Measurements from ENCODE around the gene WDFY1. TPM values are rescaled to one million over a fixed set of nuclear protein-coding genes. Genes with fewer than 3 reads are reported as not detected.

Gene WDFY1, protein sequence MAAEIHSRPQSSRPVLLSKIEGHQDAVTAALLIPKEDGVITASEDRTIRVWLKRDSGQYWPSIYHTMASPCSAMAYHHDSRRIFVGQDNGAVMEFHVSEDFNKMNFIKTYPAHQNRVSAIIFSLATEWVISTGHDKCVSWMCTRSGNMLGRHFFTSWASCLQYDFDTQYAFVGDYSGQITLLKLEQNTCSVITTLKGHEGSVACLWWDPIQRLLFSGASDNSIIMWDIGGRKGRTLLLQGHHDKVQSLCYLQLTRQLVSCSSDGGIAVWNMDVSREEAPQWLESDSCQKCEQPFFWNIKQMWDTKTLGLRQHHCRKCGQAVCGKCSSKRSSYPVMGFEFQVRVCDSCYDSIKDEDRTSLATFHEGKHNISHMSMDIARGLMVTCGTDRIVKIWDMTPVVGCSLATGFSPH
- total RNA-seq: 55.2 TPM

DNA sequence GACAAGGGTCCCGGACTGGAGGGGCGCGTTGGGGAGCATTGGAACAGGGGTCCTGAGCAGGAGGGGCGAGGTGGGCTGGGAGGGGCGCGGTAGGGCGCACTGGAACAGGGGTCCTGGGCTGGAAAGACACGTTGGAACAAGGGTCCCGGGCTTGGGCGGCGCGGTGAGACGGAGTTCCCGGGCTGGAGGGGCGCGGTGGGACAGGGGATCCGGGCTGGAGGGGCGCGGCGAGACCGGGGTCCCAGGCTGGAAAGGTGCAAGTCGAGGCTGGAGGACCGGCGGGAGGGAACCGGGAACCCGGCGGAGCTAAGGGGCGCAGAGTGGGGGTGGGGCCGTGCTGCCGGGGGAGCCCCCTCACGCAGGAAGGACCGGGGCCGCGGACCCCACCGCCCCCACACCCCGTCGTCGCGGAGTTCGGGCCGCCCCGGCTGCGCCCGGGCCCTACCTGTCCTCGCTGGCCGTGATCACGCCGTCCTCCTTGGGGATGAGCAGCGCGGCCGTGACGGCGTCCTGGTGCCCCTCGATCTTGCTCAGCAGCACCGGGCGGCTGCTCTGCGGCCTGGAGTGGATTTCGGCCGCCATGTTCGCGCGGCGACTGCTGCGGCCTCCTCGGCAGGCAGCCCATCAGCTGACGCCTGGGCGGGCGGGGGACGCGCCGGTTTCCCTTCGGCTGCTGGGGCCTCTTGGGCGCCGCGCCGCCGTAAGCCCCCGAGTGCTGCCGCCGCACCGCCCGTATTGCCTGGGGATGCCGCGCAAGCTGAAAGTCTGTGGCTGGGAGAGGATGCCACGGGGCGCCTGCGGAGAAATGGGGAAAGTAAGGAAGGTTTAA is at the start of gene WDFY1:
Gene WDFY1, minus strand, starts transcription at position 633 of the 829 bp plus-strand sequence. Its CDS starts 51 bp downstream, at position 582.
- peak; percentile 89 for DNase-seq (ENCODE audit: low spot score)

DNA sequence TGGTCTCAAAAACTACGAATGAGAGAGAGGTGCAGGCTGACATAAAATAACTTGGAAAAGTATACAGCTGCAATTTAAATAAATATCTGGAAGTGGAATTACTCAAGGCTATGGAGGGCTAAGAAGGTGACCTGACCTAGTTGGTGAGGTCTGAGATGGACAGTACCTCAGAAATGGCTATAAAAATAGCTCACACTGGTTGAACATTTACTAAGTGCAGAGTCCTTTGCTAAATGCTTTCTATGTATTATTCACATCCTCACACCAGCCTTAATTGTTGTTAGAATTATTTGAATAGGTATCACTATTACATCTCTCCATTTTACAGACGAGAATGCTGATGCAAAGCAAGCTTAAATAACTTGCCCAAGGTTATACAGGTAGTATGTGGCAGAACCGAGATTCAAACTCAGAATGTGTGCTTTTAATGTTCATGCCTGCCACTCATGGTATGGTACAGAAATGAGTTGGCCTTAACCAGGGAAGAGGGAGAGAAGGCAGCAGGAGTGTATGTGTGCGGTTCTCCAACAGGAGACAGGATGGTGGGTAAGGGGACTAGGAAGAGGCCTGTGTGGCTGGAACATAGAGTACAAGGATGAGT is 49.5 kb upstream of the WDFY1 start:
- DNase-seq (ENCODE audit: low spot score): no peak

DNA sequence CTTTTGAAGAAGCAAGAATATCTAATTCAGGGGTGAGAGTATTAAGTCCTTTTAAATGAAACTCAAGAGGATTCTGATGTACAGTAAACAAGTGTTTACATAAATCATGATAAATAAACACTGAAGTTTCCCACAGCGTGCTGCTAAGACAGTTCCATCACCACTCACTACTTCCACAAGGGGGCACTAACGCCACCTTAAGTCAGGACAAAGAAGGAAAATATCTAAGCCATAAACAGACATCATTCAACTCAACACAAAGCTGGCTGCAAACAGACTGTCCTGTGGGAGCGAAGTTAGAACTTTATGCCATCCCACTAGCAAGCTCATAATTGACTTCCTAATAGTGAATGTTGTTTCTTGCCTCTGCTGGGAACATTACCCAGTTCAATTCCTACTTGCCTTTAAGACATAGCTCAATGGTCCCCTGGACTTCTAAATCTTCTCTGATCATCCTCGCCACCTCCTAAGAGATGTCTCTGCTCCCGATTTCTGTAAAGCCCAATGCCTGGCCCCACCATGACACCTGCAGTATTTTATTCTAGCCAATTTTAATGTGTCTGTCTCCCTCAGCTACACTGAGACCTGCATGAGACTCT is 48.6 kb upstream of the WDFY1 start:
- peak; percentile 57 for DNase-seq (ENCODE audit: low spot score)

DNA sequence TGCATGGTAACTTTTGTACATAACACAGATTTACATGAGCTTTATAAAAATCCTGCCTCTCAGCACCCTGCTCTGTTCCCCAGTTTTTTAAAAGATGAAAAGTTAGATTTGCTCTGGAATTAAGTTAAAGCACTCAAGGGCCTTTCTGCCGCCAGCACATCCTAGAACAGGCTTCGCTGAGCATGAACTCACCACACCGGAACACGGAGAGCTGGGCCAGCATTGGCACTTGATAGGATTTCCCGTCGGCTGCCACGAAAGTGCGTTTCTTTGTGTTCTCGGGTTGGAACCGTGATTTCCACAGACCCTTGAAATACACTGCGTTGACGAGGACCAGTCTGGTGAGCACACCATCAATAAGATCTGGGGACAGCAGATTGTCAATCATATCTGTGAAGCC is 46.5 kb upstream of the WDFY1 start:
- DNase-seq (ENCODE audit: low spot score): no peak

DNA sequence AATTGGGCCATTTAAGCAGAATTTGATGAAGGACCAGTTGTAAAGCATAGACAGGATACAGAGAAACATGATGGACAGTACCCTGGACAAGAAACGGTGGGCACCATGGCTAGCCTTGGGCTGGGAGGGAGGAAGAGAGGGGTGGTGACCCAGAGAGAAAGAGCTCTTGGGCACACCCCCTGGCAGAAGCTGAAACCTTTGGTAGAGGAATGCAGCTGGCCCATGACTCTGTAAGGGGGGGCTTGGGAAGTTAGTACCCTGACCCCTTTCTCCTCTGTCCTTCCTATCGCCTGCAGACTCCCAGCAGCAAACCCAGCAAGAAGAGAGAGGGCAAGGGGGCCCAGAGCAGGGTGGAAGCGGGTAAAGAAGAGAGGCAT is 44.7 kb upstream of the WDFY1 start:
- DNase-seq (ENCODE audit: low spot score): no peak

DNA sequence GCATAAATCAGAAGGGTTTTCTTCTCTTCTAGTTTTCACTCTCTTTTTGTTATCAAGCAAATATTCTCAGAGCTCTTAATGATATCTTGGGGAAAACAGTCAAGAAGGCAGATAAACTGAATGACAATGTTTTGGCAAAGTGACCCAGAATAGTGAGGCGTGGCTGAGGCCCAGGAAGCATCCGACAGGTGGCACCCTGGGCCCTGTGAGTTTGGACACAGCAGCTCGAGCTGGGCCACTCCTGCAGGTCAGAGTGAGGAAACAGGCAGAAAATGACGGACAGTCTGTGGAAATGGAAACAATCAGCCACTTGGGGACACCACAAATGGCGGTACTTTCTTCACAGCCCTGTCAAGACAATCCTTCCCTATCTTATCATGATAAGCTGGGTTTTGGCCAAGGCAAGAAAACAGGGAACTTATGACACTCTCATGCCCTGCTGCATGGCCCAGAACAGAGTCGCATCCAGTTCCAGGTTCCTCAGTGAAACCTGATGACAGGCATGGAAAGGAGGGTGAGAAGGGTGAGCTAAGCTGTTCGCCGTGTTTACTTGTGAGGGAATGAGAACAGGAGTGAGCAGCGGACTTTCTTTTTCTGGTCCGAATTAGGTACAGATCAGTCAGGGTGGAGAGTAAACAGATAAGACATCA is 44.2 kb upstream of the WDFY1 start:
- no peak for DNase-seq (ENCODE audit: low spot score)

DNA sequence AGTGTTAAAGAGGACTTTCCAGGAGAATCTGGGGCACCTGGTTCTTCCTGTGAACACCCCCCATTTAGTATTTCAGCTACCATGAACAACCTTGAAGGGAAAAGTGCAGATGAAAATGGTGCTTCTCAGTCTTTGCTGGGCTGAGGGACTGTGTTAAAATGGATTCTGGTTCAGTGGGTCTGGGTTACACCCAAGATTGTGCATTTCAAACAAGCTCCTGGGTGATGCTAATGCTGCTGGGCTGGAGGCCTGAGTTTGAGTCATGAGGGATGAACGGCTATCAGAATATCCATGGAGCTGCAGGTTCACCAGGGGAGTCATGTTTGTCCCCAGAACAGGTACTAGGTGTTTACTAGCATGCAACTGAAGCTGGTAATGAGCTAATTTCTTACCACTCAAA is 36.1 kb upstream of the WDFY1 start:
- no peak for DNase-seq (ENCODE audit: low spot score)

DNA sequence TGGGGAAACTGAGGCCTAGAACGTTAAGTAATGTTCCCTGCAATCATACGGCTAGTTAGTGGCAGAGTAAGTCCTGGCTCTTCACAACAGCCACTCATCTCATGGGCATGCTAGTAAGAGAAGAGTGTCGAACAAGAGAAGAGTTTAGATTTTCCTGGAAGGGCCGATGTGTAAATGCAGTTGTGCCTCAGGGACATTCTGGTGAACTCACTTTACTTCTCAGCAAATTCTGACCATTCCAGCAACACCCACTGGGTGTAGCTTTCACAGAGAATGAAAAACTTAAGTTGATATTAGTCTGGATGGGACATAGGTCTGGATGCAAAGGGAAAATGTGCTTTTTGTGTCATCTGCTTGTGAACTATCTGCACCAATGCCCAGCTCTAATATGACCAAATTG is 35.7 kb upstream of the WDFY1 start:
- no peak for DNase-seq (ENCODE audit: low spot score)

DNA sequence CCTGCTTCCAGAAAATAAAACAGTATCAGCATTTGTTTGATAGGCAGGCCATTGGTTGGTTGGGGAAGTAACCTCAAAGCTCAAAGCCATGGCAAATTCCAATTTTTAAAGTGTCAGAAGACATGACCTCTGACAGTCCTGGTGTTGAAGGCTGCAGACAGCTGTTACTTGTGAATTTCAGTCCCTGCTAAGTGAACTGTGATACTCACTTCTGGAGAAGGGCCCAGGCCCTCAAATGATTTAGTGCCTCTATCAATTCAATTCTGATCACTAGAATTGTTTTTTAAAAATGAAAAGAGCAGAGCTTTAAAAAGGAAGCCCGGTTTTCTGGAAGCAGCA is 35.2 kb upstream of the WDFY1 start:
- no peak for DNase-seq (ENCODE audit: low spot score)

DNA sequence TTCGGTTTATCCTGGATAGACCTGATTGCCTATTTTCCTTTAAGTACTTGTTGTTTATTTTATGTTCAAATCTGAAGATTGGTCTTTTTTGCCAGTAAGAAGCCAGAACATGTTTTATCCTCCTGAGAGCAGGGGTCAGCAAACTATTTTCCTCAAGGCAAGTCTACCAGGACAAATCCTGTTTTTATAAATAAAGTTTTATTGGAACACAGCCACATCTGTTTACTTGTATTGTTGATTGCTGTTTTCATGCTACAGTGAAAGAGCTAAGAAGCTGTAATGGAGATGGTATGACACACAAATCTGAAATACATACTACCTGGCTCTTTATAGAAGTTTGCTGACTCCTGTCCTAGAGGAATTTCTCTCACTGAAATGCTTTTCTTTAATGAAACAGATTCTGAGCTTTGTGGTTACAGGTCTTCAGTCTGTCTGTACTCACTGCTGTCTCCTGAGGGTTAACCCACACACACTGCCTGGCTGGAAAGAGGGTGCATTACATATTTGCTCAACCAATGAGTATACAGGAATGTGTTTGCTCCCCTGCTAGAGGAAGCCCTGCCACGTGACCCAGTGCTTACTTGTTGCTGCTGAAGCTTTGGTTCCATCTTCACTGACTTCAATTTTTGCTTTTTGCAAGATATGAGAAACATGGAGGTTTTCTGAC is 34.7 kb upstream of the WDFY1 start:
- DNase-seq (ENCODE audit: low spot score): no peak

DNA sequence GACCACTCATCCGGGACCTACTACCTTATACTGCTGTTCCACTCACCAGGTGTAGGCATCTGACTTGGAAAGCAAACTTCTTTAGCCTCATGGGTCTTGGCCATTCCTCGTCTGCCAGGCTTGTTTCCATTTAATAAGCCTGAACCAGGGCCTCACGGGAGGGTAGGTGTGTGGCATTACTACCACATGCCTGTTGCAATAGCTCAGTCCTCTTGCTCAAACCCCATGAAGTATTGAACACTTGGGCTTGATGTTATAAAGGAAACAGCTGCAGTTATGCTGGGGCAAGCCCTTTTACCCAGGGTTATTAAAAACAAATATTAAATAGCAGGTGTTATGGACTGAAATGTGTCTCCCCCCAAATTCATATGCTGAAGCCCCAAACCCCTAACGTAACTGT is 33.3 kb upstream of the WDFY1 start:
- no peak for DNase-seq (ENCODE audit: low spot score)

DNA sequence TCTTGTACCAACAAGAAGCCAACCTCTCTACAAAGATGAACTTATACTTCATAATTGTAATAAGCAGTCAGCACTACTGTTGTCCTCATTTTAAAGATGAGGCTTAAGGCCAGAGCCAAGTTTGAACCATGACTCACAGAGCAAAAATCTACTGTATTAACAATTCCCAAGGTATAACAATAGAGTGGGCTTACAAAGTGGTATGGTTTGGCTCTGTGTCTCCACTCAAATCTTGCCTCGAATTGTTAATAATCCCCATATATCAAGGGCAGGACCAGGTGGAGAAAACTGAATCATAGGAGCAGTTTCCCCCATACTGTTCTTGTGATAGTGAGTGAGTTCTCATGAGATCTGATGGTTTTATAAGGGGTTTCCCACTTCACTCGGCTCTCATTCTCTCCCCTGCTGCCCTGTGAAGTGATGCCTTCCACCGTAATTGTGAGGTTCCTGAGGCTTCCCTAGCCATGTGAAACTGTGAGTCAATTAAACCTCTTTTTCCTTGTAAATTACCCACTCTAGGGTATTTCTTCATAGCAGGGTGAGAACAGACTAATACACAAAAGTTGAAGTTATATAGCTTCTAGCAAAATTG is 31.6 kb upstream of the WDFY1 start:
- no peak for DNase-seq (ENCODE audit: low spot score)

DNA sequence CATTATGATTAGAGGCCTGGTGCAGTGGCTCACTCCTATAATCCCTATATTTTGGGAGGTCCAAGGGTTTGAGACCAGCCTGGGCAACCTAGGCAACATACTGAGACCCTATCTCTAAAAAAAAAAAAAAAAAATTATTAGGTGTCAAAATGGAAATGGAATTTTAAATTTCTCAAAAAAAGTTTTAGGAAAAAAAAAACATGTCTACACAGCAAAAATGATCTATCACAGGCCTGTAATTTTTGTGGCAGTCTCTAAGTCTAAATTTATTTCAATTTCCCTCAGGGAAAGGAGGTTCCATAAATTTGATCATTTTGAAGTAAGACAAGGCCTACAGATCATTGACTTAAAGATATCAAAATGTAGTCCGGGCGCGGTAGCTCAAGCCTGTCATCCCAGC is 28.5 kb upstream of the WDFY1 start:
- no peak for DNase-seq (ENCODE audit: low spot score)

DNA sequence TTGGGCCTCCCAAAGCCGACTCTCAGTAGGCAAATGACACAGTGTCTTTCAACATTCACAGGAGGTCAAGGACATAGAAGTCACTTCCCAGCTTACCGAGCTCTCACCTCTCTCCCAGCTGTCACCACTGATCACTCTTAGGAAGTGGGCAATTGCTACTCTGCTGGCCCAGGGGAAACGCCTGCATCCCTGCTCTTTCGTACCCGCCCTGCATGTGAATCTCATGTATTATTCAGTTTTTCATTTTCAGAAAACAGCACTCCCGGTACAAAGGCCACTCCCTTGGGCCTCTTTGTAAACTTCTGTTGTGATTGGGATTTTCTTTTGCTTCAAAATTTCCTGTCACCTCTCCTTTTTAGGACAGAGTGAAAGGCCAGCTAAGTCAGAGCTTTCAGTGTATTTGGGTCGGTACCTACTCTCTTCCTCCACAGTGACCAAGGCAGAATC is 27.5 kb upstream of the WDFY1 start:
- DNase-seq (ENCODE audit: low spot score): no peak

DNA sequence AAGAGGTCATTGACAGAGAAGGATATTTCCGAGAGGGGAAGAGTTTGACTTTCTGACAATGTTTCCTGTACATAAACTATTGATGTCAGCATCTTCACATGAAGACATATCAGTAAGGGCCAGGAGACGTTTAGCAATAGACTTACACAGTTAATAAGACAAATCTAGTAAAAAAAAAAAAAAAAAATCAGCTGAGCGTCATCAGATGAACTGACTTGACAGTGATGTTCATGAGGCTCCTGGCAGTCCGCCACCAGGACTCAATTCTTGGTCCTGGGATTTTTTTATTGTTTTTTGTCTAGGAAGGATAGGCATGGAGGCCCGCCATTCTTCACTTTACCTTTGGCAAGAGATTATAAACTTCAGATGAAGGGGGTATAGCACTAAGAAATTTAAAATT is 26.6 kb upstream of the WDFY1 start:
- no peak for DNase-seq (ENCODE audit: low spot score)

DNA sequence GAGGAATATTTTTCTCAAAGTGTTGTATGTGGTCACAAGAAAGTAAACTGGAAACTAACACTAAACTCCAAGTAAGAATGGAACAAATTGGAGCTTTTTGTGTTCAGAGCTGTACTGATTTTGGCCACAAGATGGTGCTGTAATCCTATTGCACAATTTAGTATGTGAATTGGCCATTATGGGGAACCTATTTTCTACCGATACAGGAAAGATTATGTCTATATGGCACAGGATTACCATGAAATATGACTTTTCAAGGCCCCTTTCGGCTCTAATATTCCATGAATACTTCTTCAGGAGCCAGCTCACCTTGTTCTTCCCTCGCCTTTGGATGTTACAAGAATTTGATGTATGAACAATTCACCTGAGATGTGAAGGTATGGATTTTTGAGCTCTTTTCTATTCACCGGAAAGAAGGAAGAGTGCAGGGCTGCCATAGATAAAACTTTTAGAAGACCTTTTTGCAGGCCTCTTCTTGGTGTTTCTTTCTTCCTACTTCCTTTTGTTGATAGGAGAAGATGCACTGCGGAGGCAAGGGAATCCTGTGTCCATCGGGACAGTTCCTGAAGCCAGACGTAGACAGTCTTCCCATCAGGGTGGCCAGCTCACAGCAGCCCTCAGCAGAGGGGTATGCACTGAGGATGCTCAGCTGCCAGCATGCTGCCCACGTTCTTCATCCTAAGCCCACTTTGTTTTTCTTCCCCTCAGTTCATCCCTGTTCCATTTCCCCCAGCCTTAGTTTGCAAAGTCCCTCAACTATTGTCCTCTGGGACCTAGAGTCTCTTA is 25.4 kb upstream of the WDFY1 start:
- no peak for DNase-seq (ENCODE audit: low spot score)

DNA sequence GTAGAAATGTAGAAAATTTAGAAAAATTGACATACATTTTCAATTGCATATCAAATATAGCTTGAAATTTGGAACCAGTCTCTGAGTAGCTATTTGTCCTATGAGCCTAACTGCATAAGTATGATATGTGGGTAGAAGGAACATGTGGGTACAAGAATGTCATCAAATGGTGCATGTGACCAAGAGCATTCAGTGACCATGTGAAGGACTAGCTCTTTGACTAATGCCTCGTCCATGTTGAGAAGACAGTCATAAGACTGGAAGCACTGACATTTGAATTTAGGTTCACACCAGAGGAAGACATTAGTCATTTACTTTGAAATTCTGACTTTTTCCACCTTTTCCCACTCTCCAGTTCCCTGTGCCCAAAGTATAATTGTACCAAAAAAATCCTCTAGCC is 24.7 kb upstream of the WDFY1 start:
- no peak for DNase-seq (ENCODE audit: low spot score)

DNA sequence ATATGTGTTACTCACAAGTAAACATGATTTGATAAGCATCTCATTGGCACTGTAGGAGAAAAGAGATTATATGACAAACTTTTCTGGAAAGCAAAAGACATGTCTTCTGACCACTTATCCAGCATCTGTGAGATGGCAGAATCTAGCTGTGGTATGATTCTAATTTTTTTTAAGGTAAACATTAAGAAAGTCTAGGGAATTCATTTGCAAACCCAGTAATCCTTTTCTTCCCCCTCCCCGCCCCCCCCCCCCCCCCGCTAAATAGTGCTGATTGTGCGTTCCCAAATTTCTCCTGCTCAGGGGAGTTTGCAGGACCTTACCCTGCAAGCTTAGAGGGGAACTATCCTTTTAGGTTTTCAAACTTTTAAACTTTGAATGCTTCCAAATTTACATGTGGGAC is 24.2 kb upstream of the WDFY1 start:
- DNase-seq (ENCODE audit: low spot score): no peak

DNA sequence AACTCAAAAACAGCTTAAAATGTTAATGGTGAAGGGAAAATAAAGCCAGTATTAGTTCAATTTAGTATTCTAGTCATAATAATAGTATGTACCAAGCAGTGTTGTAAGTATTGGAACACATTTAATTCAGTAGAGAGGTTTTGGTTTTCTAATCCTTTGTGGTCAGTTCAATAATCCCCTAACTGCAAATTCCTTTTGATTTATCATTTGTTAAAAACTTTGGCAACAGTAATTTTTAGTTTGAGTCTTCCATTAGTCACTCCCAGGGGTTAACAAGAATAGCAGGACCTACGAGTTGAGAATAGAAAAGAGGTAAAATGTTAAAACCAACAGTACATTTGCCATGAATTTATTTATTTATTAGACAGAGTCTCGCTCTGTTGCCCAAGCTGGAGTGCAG is 22.8 kb upstream of the WDFY1 start:
- DNase-seq (ENCODE audit: low spot score): no peak

DNA sequence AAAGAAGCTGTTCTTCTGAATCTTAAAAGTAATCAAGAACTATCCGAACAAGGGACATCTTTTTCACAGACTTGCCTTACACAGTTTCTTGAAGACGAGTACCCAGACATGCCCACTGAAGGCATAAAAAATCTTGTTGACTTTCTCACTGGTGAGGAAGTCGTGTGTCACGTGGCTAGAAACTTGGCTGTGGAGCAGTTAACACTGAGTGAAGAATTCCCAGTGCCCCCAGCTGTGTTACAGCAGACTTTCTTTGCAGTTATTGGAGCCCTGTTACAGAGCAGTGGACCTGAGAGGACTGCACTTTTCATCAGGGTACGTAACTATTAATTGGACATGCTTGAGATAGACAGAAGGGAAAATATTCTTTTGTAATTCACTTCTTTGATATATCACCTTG is 14.6 kb upstream of the WDFY1 start:
- DNase-seq (ENCODE audit: low spot score): no peak

Data from ureter (tissue), 1 donor.